ENCODE measurements around the gene GPC3.

GPC3 gene

DNA sequence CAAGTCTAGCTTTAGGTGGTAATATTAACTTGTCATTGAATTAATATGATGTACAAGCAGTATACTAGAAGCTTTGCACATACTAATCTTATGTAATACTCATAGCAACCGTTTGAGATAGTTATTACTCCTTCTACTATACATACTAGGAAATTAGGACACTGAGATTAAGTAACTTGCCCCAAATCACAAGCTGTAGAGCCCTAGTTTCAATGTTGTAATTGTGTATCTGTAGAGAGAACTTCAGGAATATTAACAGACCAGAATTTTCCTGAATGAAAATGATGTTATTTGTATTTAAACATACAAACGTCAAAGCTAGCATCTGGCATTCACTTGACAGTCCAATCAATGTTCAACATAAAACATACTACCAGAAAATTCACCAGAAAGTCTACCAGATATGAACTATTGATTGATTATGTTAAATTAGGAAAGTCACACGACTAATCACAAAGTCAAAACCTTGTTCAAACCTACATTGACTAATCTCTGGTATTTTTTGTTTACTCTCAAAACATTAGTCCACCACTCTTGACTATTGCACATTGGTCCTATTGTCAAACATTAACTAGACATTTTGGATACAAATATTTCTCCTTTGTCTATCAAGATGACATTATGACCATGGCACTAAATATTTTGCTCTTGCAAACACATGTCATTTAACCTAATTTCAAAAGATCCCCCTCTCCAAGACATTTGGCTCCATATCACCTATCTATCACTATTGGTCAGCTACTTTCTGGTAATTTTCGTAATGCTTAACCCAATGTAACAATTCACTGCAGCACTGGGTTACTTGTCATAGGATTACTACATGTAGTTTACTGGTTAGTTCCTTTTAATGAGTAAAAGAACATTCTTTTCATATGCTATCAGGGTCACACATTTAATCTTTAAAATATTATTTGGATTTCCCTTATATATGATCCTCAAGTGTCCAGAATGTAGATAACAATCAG, 100.7 kb downstream of the GPC3 start:
- in situ Hi-C loops (cut with HindIII; ENCODE audit: low sequenced_read_pairs) = no loop called here
- no peak for DNase-seq (ENCODE audit: low read depth, low spot score)
- H3K4me3 ChIP-seq (ENCODE audit: low read depth, low read length) = no peak overlapping the region
- no peak for TF ChIP-seq CTCF (IDR thresholded peaks at IDR 0.05; ENCODE audit: low read depth, low read length)

DNA sequence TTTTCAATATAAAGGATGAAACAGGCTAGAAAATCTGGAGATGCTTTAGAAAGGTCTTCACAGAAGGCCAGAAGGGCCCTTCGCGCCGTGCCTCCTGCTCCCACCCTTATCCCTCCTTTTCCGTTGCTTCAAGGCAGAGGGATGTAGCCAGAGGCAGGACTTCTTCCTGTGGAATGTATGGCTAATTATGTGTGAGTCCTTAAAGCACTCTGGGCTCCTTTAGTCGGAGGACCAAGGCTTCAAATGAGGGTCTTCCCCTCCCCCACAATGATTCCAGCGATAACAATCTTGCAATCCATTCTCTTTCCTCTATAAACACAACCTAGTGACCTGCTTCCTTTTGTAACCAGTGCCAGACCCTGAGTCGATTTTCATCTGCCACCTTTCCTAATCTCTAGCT, 103.5 kb downstream of the GPC3 start:
- DNase-seq (ENCODE audit: low read depth, low spot score) = no peak
- TF ChIP-seq CTCF (IDR thresholded peaks at IDR 0.05; ENCODE audit: low read depth, low read length) = no peak
- in situ Hi-C loops (cut with HindIII; ENCODE audit: low sequenced_read_pairs) = no loop called here
- no peak overlapping the region for H3K4me3 ChIP-seq (ENCODE audit: low read depth, low read length)

DNA sequence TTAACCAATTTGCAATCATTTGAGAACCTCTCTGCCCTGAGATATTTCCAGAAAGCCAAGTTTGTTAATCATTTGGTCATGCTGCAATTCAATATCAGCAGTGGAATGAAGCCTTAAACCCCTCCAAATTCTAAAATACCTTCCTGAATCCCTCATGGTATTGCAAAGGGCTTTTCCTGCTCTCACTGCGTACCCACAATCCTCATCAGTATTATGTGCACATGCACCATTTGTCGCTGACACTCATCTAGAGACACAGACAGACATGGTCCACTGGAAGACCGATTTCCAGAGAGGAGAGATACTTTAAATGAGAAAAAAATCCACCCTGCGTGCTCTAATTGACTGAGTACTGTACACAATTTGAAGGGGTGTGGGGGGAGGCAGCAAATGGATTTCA, 104.4 kb downstream of the GPC3 start:
- TF ChIP-seq CTCF (IDR thresholded peaks at IDR 0.05; ENCODE audit: low read depth, low read length) = no peak
- no peak for DNase-seq (ENCODE audit: low read depth, low spot score)
- H3K4me3 ChIP-seq (ENCODE audit: low read depth, low read length) = no peak overlapping the region
- in situ Hi-C loops (cut with HindIII; ENCODE audit: low sequenced_read_pairs) = no loop called here

GRCh38 chrX:133880032-133880443, 105.4 kb downstream of the GPC3 start:
- in situ Hi-C loops (cut with HindIII; ENCODE audit: low sequenced_read_pairs) = no loop called here
- no peak for DNase-seq (ENCODE audit: low read depth, low spot score)
- no peak for TF ChIP-seq CTCF (IDR thresholded peaks at IDR 0.05; ENCODE audit: low read depth, low read length)
- no peak overlapping the region for H3K4me3 ChIP-seq (ENCODE audit: low read depth, low read length)

DNA sequence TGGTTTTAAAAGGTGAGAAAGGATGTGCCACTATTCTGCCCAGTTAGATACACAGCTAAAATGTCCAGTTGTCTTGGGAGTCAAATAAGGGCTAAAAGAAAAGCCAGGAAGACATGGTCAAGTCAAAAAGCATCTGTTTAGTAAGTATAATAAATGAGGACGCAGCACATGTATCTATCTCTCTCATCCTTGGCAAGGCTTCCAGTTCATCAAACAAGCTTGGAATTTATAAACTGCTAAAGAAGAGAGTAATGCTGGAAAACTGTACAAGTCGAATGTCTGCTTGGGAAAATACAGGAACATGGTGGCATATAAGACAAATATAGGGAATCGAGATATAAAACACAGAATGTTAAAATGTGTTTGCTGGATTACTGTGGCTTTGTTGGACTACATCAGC, 106.7 kb downstream of the GPC3 start:
- in situ Hi-C loops (cut with HindIII; ENCODE audit: low sequenced_read_pairs) = no loop called here
- TF ChIP-seq CTCF (IDR thresholded peaks at IDR 0.05; ENCODE audit: low read depth, low read length) = no peak
- DNase-seq (ENCODE audit: low read depth, low spot score) = no peak
- H3K4me3 ChIP-seq (ENCODE audit: low read depth, low read length) = no peak overlapping the region

GRCh38 chrX:133876646-133877045, 108.7 kb downstream of the GPC3 start:
- no peak overlapping the region for H3K4me3 ChIP-seq (ENCODE audit: low read depth, low read length)
- in situ Hi-C loops (cut with HindIII; ENCODE audit: low sequenced_read_pairs) = no loop called here
- no peak for DNase-seq (ENCODE audit: low read depth, low spot score)
- TF ChIP-seq CTCF (IDR thresholded peaks at IDR 0.05; ENCODE audit: low read depth, low read length) = no peak

Data from astrocyte of the spinal cord (primary cell).